IPS-NIHi7 (cell line): ENCODE data around the gene NEURL4.
"Not testable (repeated sequence)": the region's sequence is repeated elsewhere in the genome, so short reads cannot be mapped to it uniquely, and the experiment has no call there.

Source experiments
- DNase-seq: peaks from one replicate; pipeline ENCODE4 v3.0.0; 2012; ENCODE audit warnings: mixed read lengths; ENCODE audit errors: extremely low spot score

The NEURL4 gene

GRCh38 chr17:7328840-7329373 is at the start of gene NEURL4:
Gene NEURL4, minus strand, starts transcription at chr17:7329335. Its CDS starts 23 bp downstream, at chr17:7329312.
- peak; percentile 27 for DNase-seq

- no peak for DNase-seq
These were observed 45.2 kb upstream of the NEURL4 start for GRCh38 chr17:7374353-7374752.

- no peak for DNase-seq
These were observed 41.7 kb upstream of the NEURL4 start for GRCh38 chr17:7370853-7371252.

- no peak for DNase-seq
These were observed 40.7 kb upstream of the NEURL4 start for GRCh38 chr17:7369825-7370224.

GRCh38 chr17:7368599-7368994 is 39.5 kb upstream of the NEURL4 start:
- DNase-seq, result not testable (repeated sequence)

- no peak for DNase-seq
These were observed 38.9 kb upstream of the NEURL4 start for GRCh38 chr17:7367918-7368598.

GRCh38 chr17:7367083-7367482 is 37.9 kb upstream of the NEURL4 start:
- peak; percentile 42 for DNase-seq

GRCh38 chr17:7365963-7366362 is 36.8 kb upstream of the NEURL4 start:
- DNase-seq, result not testable (repeated sequence)

GRCh38 chr17:7363311-7363710 is 34.2 kb upstream of the NEURL4 start:
- DNase-seq, result no peak

GRCh38 chr17:7361906-7362305 is 32.8 kb upstream of the NEURL4 start:
- no peak for DNase-seq

- no peak for DNase-seq
These were observed 28.2 kb upstream of the NEURL4 start for GRCh38 chr17:7357381-7357780.

GRCh38 chr17:7356756-7357155 is 27.6 kb upstream of the NEURL4 start:
- no peak for DNase-seq

- DNase-seq, result peak; percentile 93
These were observed 27.0 kb upstream of the NEURL4 start for GRCh38 chr17:7356072-7356549.

- DNase-seq, result no peak
These were observed 26.4 kb upstream of the NEURL4 start for GRCh38 chr17:7355573-7355972.

GRCh38 chr17:7355053-7355452 is 25.9 kb upstream of the NEURL4 start, which contains the start of gene TMEM95:
Gene TMEM95, plus strand, starts transcription at chr17:7355156. Its CDS starts 49 bp downstream, at chr17:7355205.
- DNase-seq, result no peak

GRCh38 chr17:7354262-7354843 is 25.2 kb upstream of the NEURL4 start:
- DNase-seq, result no peak

GRCh38 chr17:7352910-7353635 is 23.9 kb upstream of the NEURL4 start:
- DNase-seq, result no peak

GRCh38 chr17:7352503-7352889 is 23.4 kb upstream of the NEURL4 start:
- DNase-seq, result no peak

GRCh38 chr17:7351665-7352502 is 22.7 kb upstream of the NEURL4 start, which contains the start of gene KCTD11:
Gene KCTD11, plus strand, starts transcription at chr17:7352162.
- DNase-seq, result peak; percentile 90

- DNase-seq, result no peak
These were observed 19.5 kb upstream of the NEURL4 start for GRCh38 chr17:7348478-7349242.
